Measurements from ENCODE around the gene FAM174C.
A peak's percentile ranks its signal among the peaks of the same experiment; 100 is the strongest.

The FAM174C gene

DNA sequence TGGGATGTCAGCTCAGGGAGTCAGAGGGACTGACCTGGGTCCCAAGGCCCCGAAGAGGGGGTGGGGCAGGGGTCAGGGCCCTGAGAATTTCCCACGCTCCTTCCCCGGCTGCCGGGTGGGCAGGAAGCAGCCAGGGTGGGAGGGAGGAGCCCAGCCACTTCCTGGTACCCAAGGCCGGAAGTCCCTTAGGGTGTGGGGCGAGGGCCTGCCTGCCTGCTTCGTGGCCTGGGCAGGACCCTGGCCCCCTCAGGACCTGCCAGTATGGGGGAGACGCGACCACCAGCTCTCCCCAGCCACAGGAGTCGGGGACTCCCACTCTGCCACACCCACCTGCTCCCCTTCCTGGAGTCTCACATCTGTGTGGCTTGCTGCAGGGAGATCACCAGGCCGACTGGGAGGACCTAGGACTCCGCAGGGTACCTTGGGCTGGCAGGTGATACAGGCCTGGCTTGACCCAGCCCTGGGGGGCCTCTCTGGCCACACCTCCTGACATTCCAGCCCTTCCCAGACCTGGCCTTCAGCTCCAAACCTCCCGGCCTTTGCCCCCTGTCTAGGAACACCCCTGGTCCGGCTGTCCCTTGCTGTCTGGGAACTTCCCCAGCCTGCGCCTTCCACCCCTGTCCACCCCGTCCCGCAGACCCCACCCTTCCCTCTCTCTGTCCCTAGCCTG, 16.0 kb upstream of the FAM174C start:
- no peak for TF ChIP-seq ZFX (IDR thresholded peaks at IDR 0.05; ENCODE audit: borderline replicate concordance)
- TF ChIP-seq, protein P1, sequence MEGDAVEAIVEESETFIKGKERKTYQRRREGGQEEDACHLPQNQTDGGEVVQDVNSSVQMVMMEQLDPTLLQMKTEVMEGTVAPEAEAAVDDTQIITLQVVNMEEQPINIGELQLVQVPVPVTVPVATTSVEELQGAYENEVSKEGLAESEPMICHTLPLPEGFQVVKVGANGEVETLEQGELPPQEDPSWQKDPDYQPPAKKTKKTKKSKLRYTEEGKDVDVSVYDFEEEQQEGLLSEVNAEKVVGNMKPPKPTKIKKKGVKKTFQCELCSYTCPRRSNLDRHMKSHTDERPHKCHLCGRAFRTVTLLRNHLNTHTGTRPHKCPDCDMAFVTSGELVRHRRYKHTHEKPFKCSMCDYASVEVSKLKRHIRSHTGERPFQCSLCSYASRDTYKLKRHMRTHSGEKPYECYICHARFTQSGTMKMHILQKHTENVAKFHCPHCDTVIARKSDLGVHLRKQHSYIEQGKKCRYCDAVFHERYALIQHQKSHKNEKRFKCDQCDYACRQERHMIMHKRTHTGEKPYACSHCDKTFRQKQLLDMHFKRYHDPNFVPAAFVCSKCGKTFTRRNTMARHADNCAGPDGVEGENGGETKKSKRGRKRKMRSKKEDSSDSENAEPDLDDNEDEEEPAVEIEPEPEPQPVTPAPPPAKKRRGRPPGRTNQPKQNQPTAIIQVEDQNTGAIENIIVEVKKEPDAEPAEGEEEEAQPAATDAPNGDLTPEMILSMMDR (IDR thresholded peaks at IDR 0.05): no peak
- peak overlapping the region; percentile 99 for H3K27ac ChIP-seq

DNA sequence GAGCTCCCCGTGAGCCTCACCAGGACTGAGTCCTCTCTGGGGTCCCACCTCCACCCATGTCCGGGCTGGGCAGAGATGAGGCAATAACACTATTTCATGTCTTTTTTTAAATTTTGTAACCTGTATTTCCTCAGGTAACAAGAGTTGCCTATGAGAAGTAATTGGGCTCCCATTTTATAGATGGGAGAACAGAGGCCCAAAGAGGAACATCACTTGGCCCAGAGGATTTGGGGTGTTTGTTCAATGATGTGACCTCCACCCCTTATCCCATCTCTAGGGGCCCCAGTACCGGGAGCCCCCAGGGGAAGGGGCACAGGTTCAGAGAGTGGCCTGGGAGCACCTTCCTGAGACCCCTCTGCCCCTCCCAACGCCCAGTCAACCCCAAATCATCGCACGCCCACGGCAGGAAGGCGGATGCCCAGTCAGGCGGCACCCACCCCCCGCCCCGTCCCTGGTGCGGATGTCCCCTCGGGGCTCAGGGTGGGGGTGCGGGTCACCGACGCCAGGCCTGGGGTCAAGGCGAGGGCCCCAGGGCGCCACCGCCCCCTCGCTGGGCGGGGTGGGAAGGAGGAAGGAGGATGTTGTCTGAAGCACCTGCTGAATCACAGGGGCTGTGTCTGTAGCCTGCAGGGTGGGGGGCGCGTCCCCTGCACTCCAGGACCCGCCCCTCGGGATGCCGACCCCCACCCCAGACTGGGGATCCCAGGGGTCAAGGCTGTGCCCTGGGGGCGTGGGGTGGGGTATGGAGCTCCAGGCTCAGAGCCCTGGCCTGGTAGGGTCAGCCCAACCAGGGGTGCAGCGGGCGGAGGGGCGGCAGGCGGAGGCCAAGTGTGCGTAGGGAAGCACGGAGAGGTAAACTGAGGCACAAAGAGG, 15.2 kb upstream of the FAM174C start:
- peak overlapping the region; percentile 99 for H3K27ac ChIP-seq
- TF ChIP-seq, protein P1 (IDR thresholded peaks at IDR 0.05): no peak
- no peak for TF ChIP-seq ZFX (IDR thresholded peaks at IDR 0.05; ENCODE audit: borderline replicate concordance)

DNA sequence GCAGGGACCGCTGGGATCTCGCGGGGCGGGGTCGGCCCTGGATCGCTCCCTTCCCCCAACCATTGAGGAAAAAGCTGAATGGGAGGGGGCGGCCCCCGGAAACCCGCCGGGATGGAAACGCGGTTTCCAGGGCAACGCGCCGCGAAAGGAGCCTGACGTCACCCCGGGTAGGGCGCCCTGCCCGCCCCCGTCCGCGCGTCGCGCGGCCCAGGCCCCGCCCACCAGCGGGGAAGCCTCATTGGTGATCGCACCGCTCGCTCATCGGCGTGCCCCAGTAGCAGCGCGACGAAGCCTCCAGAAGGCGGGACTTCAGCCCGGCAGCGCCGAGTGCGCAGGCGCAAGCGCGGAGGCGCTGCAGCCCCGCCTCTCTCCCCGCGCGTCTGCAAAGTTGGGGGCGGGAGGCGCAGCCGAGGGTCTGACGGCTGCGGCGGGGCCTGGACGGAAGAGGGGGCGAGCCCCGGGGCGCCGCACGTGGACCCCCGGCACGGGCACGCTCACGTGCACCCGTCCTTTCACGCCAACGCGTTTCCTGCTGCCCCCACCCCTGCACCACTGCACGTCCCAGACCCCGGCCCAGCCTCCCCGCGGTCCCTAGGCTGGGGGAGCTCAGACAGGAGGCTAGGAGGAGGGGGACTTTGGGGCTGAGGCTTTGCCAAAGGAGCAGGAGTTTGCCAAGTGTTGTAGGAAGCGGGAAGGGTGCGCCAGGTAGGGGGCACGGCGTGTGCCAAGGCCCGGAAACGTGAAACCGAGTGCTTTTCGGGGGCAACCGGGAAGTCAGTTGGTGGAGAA, 14.4 kb upstream of the FAM174C start:
- no peak for TF ChIP-seq ZFX (IDR thresholded peaks at IDR 0.05; ENCODE audit: borderline replicate concordance)
- TF ChIP-seq, protein P1 (IDR thresholded peaks at IDR 0.05): no peak
- H3K27ac ChIP-seq: peak overlapping the region; percentile 99

DNA sequence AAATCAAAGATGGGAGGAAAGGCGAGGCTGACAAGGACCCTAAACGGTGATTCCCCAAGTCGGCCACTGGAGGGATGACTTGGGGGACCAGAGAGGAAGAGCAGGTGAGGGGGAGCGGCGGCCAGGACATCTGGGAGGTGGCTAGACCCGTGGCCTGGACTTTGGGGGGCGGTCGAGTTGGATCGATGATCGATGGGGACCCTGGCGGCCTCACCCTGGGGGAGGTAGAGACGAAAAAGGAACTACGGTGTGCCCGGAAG, 13.9 kb upstream of the FAM174C start:
- TF ChIP-seq, protein P1 (IDR thresholded peaks at IDR 0.05): no peak
- no peak for TF ChIP-seq ZFX (IDR thresholded peaks at IDR 0.05; ENCODE audit: borderline replicate concordance)
- H3K27ac ChIP-seq: peak overlapping the region; percentile 99

DNA sequence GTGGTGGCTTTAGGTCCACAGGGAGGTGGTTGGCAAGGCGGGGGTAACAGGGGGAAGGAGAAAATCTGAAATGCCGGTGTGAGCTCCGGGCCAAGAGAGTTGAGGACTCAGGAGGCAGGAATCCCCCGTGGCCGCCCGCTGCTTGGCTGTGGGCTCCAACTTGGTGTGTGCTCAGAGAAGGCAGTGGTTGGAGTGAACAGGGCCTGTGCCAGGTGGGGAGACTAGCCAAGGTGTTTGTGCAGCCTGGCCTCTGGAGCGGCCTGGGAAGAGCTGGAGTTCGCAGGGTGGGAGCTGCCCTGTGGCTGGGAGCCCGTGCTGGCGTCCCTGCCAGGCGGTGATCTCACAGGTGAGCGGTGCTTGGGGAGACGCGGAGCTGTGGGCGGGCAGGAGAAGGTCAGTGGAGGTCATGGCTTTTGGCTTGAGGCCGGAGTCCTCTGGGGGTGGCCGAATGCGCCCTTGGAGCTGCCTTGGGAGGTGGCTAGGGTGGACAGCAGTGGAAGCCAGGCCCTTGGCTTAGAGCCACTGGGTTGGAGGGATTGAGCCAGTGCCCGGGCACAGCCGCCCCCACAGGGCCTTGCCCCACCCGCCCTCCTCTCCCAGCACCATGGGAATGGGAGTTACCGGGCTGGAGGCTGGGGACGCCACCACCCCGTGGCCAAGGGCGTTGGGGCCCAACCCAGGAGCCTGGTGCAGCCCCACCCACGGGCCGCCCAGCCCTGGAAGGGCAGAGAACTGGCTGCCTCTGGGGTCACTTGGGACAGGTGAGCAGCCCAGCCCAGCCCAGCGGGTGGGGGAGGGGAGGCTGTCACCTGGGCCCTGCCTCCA, 13.3 kb upstream of the FAM174C start:
- TF ChIP-seq, protein P1 (IDR thresholded peaks at IDR 0.05): no peak
- no peak for TF ChIP-seq ZFX (IDR thresholded peaks at IDR 0.05; ENCODE audit: borderline replicate concordance)

DNA sequence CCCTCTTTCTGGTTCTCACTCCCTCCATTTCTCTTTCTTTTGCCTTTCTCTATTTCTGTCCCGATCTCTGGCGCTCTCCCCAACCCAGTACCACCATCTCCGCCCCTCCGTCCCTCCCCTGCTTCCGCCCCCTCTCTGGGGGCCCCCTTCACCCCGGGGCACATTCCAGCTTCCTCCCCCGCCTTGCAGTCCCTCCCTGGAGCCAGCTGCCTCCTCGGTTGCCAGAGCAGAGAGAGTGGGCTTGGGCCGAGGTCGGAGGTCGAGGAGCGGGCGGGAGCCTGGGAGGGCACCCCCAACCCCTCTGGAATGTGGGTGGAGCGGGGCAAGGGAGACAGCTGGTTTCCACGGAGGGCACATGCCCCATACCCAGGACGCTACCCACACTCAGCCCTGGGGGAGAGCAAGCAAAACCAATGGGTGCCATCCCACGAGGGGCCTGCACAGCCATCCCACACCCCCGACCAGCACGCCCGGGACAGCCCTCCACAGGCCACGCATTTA, 12.7 kb upstream of the FAM174C start:
- TF ChIP-seq, protein P1 (IDR thresholded peaks at IDR 0.05): no peak
- no peak for TF ChIP-seq ZFX (IDR thresholded peaks at IDR 0.05; ENCODE audit: borderline replicate concordance)
- H3K27ac ChIP-seq: peak overlapping the region; percentile 99

More for the DNA sequence above, 13.3 kb upstream of the FAM174C start:
- peak overlapping the region; percentile 99 for H3K27ac ChIP-seq
